Fibroblast of lung (primary cell): Measurements from ENCODE around the gene PLPP7.

ENCODE experiments used
- EZH2 ChIP-seq: IDR thresholded peaks from 2 replicates; pipeline ENCODE4 v1.5.1; 2012; ENCODE audit warnings: low read length, control low read depth, mild to moderate bottlenecking; ENCODE audit errors: missing control alignments
- TF ChIP-seq, protein P1 (sequence below), 2 donors: IDR thresholded peaks in 1 of 2; conservative IDR thresholded peaks in 1 of 2; 1 replicate in 1 of 2; 2 replicates in 1 of 2; pipeline ENCODE4 v1.5.1; 2011 to 2012; ENCODE audit warnings: low read length in 2 of 2, control low read depth in 1 of 2, inconsistent platforms in 1 of 2, low read depth in 1 of 2, mild to moderate bottlenecking in 1 of 2

DNA sequence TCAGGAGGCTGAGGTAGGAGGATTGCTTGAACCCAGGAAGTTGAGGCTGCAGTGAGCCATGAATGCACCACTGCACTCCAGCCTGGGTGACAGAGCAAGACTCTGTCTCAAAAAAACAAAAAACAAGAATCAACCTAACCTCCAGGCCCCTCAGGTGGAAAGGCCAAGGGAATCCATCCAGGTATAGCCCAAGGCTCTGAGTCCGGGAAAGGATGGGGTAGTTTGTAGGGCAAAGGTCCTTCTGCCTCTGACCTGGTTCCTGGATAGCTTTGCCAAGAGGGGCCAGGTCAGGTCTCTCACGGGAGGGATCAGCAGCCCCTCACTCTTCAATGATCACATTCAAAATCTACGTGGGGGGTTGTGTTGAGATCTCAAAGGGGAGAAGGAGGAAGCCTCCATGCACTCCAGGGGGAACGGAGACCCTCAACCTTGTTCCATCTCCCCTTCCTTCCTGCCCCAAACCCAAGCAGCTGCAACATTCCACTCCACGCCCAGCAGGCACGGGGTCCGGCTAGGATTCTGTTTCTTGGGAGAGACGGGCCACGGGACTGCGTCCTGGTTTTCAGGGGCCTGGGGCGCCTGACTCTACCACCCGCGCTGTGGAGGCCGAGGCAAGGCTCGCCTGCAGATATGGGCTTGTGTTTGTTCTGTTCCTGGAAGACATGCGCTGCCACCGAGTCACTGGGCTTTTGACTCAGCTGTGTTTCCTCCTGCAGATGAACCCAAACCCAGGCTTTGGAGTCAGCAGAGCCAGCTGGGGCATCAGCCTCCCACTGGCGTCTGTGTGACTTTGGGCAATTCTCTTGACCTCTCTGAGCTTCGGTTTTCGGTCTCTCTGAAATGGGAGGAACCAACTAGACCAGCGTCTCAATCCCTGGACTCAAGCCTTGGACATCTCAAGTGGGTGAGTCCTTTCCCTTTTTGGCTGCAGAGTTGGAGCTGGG lies 35.5 kb downstream of the PLPP7 start:
- TF ChIP-seq, protein P1, sequence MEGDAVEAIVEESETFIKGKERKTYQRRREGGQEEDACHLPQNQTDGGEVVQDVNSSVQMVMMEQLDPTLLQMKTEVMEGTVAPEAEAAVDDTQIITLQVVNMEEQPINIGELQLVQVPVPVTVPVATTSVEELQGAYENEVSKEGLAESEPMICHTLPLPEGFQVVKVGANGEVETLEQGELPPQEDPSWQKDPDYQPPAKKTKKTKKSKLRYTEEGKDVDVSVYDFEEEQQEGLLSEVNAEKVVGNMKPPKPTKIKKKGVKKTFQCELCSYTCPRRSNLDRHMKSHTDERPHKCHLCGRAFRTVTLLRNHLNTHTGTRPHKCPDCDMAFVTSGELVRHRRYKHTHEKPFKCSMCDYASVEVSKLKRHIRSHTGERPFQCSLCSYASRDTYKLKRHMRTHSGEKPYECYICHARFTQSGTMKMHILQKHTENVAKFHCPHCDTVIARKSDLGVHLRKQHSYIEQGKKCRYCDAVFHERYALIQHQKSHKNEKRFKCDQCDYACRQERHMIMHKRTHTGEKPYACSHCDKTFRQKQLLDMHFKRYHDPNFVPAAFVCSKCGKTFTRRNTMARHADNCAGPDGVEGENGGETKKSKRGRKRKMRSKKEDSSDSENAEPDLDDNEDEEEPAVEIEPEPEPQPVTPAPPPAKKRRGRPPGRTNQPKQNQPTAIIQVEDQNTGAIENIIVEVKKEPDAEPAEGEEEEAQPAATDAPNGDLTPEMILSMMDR (conservative IDR thresholded peaks at IDR 0.05 in 1 of 2, IDR thresholded peaks at IDR 0.05 in 1 of 2; ENCODE audit: low read depth in 1 of 2, low read length in 2 of 2): no peak
- TF ChIP-seq EZH2: no peak
